GM10847 (cell line): Measurements from ENCODE around the gene ZNF318.

Source experiments
- POLR2A ChIP-seq: IDR thresholded peaks from 2 replicates; pipeline ENCODE4 v1.6.1; 2011; ENCODE audit not compliant: insufficient read length; ENCODE audit errors: extremely low read depth

ZNF318 gene

DNA sequence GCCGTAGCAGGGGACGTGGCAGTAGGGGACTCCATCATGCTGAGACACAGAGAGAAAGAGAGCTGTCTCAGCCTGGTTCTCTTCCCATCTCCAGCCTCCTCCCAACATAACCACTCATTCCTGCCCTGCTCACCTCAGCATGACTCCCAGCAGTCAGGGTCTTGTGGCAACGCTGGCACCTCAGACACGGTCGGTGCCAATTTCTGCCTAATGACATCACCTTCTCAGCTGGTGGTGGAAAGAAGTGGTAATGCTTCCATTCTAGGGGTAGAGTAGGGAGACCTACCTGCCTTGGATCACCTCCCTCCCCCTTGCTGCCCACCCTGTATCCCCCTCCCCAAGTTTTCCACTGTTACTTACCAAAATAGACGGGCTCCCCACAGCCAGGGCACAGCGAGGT, 63.4 kb downstream of the ZNF318 start:
- TF ChIP-seq POLR2A: no peak

- no peak for TF ChIP-seq POLR2A
These were observed 64.6 kb downstream of the ZNF318 start for GRCh38 chr6:43304882-43305281.

DNA sequence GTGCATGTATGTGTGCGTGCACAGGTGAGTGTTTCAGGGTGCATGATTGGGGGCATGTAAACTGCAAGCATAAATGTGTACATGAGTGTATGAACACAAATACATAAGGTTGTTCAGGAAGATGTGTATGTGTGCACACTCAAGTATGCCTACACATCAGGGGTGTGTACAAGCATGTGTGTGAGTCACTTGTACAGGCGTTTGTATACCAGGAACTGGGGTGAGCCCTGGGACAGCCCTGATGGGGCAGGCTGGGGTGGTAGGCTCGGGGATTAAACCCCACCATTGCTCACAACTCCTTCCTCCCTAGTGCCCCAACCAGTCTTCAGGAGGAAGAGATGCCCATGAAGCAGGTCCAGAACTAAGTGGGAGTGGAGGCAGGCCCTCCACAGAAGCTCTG, 65.1 kb downstream of the ZNF318 start:
- TF ChIP-seq POLR2A: no peak

DNA sequence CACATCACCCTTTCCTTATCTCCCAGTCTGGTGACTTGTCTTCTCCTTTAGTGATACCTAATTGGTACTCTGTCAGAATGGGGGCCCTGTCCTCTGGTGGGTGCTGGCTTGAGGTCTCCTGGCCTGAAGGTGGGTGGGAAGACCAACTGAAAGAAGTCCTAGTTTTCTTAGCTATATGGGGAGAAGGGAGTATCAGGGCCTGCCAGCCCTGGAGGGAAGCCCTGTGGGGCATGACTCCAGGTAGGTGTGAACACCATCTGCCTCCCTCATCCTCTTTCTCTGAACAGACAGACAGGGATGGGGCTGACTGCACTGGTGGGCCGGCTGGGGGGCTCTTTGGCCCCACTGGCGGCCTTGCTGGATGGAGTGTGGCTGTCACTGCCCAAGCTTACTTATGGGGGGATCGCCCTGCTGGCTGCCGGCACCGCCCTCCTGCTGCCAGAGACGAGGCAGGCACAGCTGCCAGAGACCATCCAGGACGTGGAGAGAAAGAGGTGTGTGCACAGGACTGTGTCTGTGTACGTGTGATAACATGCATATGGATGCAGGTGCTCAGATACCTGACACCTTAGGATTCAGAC, 65.6 kb downstream of the ZNF318 start:
- no peak for TF ChIP-seq POLR2A

DNA sequence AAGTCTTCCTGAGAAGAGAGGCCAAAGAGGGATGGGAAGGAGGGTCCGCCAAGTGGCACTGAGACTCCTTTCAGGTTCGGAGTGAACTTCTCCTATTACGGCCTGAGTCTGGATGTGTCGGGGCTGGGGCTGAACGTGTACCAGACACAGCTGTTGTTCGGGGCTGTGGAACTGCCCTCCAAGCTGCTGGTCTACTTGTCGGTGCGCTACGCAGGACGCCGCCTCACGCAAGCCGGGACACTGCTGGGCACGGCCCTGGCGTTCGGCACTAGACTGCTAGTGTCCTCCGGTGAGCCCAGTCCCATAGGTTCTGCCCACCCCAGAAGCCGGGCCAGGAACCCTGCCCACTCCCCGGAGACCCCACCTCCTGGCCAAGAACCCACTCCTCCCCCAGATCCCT, 67.3 kb downstream of the ZNF318 start:
- no peak for TF ChIP-seq POLR2A

DNA sequence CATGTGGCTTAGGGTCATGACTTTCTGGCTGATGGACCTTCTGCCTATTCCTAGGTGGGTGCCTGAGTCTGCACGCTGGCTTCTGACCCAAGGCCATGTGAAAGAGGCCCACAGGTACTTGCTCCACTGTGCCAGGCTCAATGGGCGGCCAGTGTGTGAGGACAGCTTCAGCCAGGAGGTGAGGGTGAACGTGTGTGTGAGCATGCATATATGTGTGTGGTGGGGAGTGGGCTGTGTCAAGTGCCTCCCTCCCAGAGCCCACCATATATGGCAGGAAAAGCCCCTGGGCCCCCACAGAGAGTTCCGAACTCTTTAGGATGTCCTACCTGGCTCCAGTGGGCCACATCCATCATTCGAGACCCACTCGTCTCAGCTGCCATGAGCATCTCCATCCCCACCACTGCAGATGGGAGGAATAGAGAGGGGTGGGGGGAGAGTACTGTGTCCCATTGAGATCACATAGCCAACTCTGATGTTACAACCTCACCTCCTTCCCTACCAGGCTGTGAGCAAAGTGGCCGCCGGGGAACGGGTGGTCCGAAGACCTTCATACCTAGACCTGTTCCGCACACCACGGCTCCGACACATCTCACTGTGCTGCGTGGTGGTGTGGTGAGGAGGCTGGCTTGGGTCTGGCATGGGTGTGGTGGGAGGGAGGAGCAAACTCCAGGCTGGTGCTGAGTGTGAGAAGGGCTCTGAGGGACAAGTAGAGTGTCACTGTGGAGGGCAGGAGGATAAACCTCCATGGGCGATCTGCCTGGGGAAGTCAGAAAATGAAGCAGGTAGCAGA, 68.2 kb downstream of the ZNF318 start:
- TF ChIP-seq POLR2A: no peak

GRCh38 chr6:43299338-43300293, 69.8 kb downstream of the ZNF318 start:
- TF ChIP-seq POLR2A: no peak

- no peak for TF ChIP-seq POLR2A
These were observed 70.7 kb downstream of the ZNF318 start for GRCh38 chr6:43298565-43299337.

- no peak for TF ChIP-seq POLR2A
These were observed 71.5 kb downstream of the ZNF318 start, which contains the start of gene SLC22A7 for GRCh38 chr6:43297644-43298564. Gene SLC22A7, plus strand, starts transcription at chr6:43298260. Its CDS starts 99 bp downstream, at chr6:43298359.

GRCh38 chr6:43296780-43297497, 72.5 kb downstream of the ZNF318 start:
- no peak for TF ChIP-seq POLR2A

DNA sequence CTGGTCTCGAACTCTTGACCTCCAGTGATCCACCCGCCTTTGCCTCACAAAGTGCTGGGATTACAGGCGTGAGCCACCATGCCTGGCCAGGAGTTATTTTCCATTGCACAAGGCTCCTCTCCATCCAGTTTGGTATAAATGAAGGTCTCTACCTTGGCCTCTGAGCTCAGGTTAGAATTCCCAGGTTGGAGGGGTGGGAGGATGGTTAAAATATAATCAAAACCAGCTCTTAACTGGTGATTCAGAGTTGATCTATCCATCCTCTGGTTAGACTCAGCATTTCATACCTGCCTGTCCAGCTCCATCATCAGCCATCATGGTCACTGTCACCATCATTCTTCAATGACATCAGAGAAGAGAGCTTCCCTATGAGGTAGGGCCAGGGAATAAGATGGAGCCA, 74.0 kb downstream of the ZNF318 start:
- TF ChIP-seq POLR2A: no peak

- TF ChIP-seq POLR2A: no peak
These were observed 74.9 kb downstream of the ZNF318 start for GRCh38 chr6:43294536-43294935.

- TF ChIP-seq POLR2A: no peak
These were observed 75.7 kb downstream of the ZNF318 start for GRCh38 chr6:43293698-43294097.

DNA sequence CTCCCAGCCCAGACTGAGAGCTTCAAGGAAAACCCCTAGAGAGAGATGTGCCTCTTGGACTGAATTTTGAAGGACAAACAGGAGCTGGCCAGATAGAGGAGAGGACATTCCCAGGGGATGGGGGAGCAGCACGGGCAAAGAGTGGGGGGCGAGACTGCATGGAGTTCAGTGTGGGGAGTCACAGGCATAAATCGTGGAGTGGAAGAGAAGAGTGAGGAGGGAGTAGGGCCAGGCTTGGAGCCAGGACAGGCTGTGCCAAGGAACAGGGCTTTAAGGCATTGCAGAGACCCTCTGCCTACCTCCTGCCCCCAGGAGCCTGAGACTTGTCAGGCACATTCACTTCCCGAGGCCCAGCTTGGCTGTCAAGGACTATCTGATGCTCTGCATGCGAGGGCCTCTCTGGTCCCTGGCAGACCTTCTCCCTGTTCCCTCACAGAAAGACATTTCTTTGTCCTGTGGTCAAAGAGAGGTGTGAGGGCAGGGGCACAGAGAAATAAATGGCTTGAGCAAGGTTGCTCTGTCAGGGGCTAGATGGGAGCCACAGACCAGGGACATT, 76.6 kb downstream of the ZNF318 start:
- TF ChIP-seq POLR2A: no peak
